Hepatocyte (in vitro differentiated cells): ENCODE data around the gene GNB3.

Experiments
- CTCF ChIP-seq: fragments of 200-600 bp; sonication (generic); IDR thresholded peaks from 2 replicates; pipeline ENCODE4 v1.5.1; 2016; ENCODE audit warnings: antibody characterized with exemption, mild to moderate bottlenecking; ENCODE audit not compliant: poor library complexity
- EZH2 ChIP-seq: fragments of 200-600 bp; sonication (generic); IDR thresholded peaks from 2 replicates; pipeline ENCODE4 v1.6.1; 2016; ENCODE audit warnings: antibody characterized with exemption, mild to moderate bottlenecking, borderline replicate concordance

DNA sequence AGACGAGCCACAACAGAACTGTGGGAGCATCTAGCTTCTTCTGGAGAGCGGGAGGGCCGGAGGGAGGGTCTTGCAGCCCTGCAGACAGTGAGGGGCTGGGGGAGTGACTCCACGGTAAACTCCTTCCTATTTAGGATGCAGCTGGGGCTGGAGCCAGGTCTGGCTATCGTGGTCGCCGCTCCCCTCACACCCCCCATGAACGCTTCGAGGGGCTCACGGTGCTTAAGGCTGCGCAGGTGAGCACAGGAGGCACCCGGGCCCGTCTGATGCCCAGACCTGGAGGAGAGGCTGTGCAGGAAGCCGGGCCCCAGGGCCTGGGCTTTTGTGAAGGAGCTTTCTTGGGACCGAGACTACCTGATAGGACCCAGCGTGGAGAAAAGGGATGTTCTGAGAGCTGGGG is 3.9 kb upstream of the GNB3 start:
- no peak for TF ChIP-seq CTCF
- no peak for TF ChIP-seq EZH2
